ENCODE data around the gene ATF7IP. TPM values are rescaled to one million over a fixed set of nuclear protein-coding genes. Genes with fewer than 3 reads are reported as not detected.
A peak's percentile ranks its signal among the peaks of the same experiment; 100 is the strongest.

ATF7IP gene
- total RNA-seq, 1 experiment from 2014 or later: 25.4 TPM

DNA sequence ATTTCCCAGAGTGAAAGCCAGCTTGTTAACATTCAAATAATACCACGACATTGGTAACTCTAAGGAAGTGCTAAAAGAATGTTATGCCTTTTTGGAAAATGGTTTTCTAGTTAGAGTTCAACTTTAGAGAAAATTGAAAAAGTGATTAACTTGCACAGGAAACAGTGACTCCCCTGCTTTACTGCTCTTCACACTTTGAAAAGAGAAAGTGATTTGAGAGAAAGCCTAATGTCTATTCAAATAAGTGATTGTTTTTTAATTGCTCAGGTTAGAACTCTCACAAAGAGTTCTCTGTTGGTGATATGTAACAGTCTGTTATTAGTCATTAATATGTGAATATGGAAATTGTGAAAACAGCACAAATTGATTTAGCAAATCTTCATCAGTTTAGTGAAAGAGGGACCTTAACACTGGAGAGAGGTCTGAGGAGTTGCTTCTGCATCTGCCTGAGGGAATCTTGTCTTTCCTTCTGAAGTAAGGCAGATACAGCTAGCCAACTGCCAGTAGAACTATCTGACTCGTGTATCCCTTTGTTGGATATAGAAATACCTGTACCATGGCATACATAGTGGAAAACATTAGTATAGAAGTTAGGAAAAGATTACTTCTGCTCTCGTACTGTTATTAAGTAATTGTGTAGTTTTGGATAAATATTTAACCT, 25.5 kb downstream of the ATF7IP start:
- in situ Hi-C loops (cut with HindIII; ENCODE audit: low pct_unique_long_range_greater_than_20kb, low sequenced_read_pairs) (no loop called here), intact Hi-C loops (cut with micrococcal nuclease; ENCODE audit: unreplicated experiment) (loop anchor here (10.0 kb wide), 1 partner anchor 136 kb away; no protein-coding TSS in a partner anchor)
- H3K4me1 ChIP-seq (ENCODE audit: control insufficient read depth, insufficient read depth, low read length): peaks cover 32% of the 10 kb centered on the region
- DNase-seq (ENCODE audit: low read depth, low spot score) (no peak), ATAC-seq (no peak)
- H3K4me3 ChIP-seq (ENCODE audit: low read depth in 2 of 2, low read length in 2 of 2): peak overlapping the region in 1 of 2 experiments; percentile 4; a peak in 1 of 4 replicates
- BruUV-seq (replicated peaks): no TSS peak
- POLR2A ChIA-PET: no interaction called here
- peak overlapping the region; percentile 84 for H3K27ac ChIP-seq (ENCODE audit: low read length)
- TF ChIP-seq CTCF (IDR thresholded peaks at IDR 0.05) (no peak), SIN3A (IDR thresholded peaks at IDR 0.05; ENCODE audit: borderline replicate concordance, insufficient read depth, low read depth, low read length) (no peak), POLR2AphosphoS5 (IDR thresholded peaks at IDR 0.05; ENCODE audit: low read depth, low read length) (no peak)
- no peaks in the 10 kb centered on the region; the same call in 1 of the 2 replicates for H3K36me3 ChIP-seq (ENCODE audit: control insufficient read depth, insufficient read depth, low read length)
- no peaks in the 10 kb centered on the region for H3K9me3 ChIP-seq (ENCODE audit: control insufficient read depth, insufficient read depth, low read depth, low read length)
- H3K27me3 ChIP-seq (ENCODE audit: control insufficient read depth, insufficient read depth, low read length): no peaks in the 10 kb centered on the region
- CTCF ChIA-PET: no interaction called here

- DNase-seq (ENCODE audit: low read depth, low spot score) (no peak), ATAC-seq (no peak)
- H3K27me3 ChIP-seq (ENCODE audit: control insufficient read depth, insufficient read depth, low read length): no peaks in the 10 kb centered on the region
- no peaks in the 10 kb centered on the region; the same call in 1 of the 2 replicates for H3K36me3 ChIP-seq (ENCODE audit: control insufficient read depth, insufficient read depth, low read length)
- peaks cover 32% of the 10 kb centered on the region for H3K4me1 ChIP-seq (ENCODE audit: control insufficient read depth, insufficient read depth, low read length)
- intact Hi-C loops (cut with micrococcal nuclease; ENCODE audit: unreplicated experiment) (loop anchor here (10.0 kb wide), 1 partner anchor 139 kb away; no protein-coding TSS in a partner anchor), in situ Hi-C loops (cut with HindIII; ENCODE audit: low pct_unique_long_range_greater_than_20kb, low sequenced_read_pairs) (no loop called here)
- POLR2A ChIA-PET: no interaction called here
- CTCF ChIA-PET: no interaction called here
- TF ChIP-seq SIN3A (IDR thresholded peaks at IDR 0.05; ENCODE audit: borderline replicate concordance, insufficient read depth, low read depth, low read length) (no peak), TCF7L2 (IDR thresholded peaks at IDR 0.05; ENCODE audit: low read depth, low read length) (no peak), CTCF (IDR thresholded peaks at IDR 0.05) (no peak), POLR2AphosphoS5 (IDR thresholded peaks at IDR 0.05; ENCODE audit: low read depth, low read length) (no peak)
- TF ChIP-seq, protein P1, sequence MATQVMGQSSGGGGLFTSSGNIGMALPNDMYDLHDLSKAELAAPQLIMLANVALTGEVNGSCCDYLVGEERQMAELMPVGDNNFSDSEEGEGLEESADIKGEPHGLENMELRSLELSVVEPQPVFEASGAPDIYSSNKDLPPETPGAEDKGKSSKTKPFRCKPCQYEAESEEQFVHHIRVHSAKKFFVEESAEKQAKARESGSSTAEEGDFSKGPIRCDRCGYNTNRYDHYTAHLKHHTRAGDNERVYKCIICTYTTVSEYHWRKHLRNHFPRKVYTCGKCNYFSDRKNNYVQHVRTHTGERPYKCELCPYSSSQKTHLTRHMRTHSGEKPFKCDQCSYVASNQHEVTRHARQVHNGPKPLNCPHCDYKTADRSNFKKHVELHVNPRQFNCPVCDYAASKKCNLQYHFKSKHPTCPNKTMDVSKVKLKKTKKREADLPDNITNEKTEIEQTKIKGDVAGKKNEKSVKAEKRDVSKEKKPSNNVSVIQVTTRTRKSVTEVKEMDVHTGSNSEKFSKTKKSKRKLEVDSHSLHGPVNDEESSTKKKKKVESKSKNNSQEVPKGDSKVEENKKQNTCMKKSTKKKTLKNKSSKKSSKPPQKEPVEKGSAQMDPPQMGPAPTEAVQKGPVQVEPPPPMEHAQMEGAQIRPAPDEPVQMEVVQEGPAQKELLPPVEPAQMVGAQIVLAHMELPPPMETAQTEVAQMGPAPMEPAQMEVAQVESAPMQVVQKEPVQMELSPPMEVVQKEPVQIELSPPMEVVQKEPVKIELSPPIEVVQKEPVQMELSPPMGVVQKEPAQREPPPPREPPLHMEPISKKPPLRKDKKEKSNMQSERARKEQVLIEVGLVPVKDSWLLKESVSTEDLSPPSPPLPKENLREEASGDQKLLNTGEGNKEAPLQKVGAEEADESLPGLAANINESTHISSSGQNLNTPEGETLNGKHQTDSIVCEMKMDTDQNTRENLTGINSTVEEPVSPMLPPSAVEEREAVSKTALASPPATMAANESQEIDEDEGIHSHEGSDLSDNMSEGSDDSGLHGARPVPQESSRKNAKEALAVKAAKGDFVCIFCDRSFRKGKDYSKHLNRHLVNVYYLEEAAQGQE (IDR thresholded peaks at IDR 0.05; ENCODE audit: insufficient read depth in 1 of 2, low read depth in 2 of 2, low read length in 1 of 2): no peak
- H3K27ac ChIP-seq (ENCODE audit: low read length): peak overlapping the region; percentile 82; the same call in 1 of the 2 replicates
- H3K4me3 ChIP-seq (ENCODE audit: low read depth in 2 of 2, low read length in 2 of 2): no peak overlapping the region
- BruUV-seq (replicated peaks): no TSS peak
- peaks cover 2% of the 10 kb centered on the region; the same call in 1 of the 2 replicates for H3K9me3 ChIP-seq (ENCODE audit: control insufficient read depth, insufficient read depth, low read depth, low read length)
Measured at GRCh38 chr12:14393751-14394150, 28.3 kb downstream of the ATF7IP start.
